Measurements from ENCODE around the gene C4BPB. TPM values are rescaled to one million over a fixed set of nuclear protein-coding genes. Genes with fewer than 3 reads are reported as not detected.
A peak's percentile ranks its signal among the peaks of the same experiment; 100 is the strongest.

The C4BPB gene
- total RNA-seq, 1 experiment from 2014 or later: not detected

DNA sequence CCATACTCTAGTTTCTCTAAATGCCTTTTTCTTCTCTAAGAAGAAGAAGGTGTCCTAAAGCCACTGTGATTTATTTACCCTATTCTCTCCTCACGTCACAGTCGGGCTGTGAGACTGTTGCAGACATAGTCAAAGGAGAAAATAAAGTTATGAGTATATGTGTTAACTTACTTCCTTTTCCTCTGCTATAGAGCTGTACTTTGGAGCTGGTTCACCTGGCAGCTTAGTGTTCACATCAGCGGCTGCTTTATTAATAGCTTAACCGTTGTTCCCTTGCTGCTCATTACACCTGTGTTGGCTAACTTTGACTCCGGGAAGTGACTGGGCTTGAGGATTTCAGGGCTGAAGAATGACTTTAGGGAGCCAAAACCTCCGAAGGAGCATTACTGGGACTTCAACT, 32.0 kb upstream of the C4BPB start:
- no peak overlapping the region for H3K56ac ChIP-seq (ENCODE audit: insufficient read length, low read depth, low read length)
- no peak overlapping the region for H2AFZ ChIP-seq (ENCODE audit: low read length)
- H3K79me2 ChIP-seq (ENCODE audit: insufficient read depth, low read length): no peaks in the 10 kb centered on the region
- no peak overlapping the region for H2BK15ac ChIP-seq (ENCODE audit: low read depth, low read length)
- H4K20me1 ChIP-seq (ENCODE audit: control insufficient read depth, insufficient read depth, insufficient read length): no peaks in the 10 kb centered on the region
- TF ChIP-seq, protein P1, sequence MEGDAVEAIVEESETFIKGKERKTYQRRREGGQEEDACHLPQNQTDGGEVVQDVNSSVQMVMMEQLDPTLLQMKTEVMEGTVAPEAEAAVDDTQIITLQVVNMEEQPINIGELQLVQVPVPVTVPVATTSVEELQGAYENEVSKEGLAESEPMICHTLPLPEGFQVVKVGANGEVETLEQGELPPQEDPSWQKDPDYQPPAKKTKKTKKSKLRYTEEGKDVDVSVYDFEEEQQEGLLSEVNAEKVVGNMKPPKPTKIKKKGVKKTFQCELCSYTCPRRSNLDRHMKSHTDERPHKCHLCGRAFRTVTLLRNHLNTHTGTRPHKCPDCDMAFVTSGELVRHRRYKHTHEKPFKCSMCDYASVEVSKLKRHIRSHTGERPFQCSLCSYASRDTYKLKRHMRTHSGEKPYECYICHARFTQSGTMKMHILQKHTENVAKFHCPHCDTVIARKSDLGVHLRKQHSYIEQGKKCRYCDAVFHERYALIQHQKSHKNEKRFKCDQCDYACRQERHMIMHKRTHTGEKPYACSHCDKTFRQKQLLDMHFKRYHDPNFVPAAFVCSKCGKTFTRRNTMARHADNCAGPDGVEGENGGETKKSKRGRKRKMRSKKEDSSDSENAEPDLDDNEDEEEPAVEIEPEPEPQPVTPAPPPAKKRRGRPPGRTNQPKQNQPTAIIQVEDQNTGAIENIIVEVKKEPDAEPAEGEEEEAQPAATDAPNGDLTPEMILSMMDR (conservative IDR thresholded peaks at IDR 0.05): no peak
- H3K79me1 ChIP-seq (ENCODE audit: insufficient read depth, low read depth, low read length, poor library complexity, severe bottlenecking): no peaks in the 10 kb centered on the region
- peaks cover 17 to 18% of the 10 kb centered on the region in 2 experiments for H3K4me1 Mint-ChIP-seq
- H4K5ac ChIP-seq (ENCODE audit: insufficient read length, low read depth, low read length): no peak overlapping the region
- H4K91ac ChIP-seq (ENCODE audit: insufficient read length, low read depth, low read length): no peak overlapping the region
- no peak overlapping the region for H3K18ac ChIP-seq (ENCODE audit: insufficient read length, low read depth, low read length)
- no peaks in the 10 kb centered on the region for H3K9me3 Mint-ChIP-seq
- H3K4me3 Mint-ChIP-seq: no peak overlapping the region; a peak in 1 of 5 replicates
- H3K14ac ChIP-seq (ENCODE audit: insufficient read depth, low read length): no peak overlapping the region
- no peak overlapping the region for H4K8ac ChIP-seq (replicated peaks; ENCODE audit: insufficient read length, low read depth, low read length)
- no peaks in the 10 kb centered on the region for H3K27me3 ChIP-seq (ENCODE audit: insufficient read depth, low read length)
- H2AK5ac ChIP-seq (ENCODE audit: insufficient read length, low read length): no peak overlapping the region
- no peak overlapping the region for H2BK120ac ChIP-seq (ENCODE audit: low read depth, low read length, poor library complexity, severe bottlenecking)
- peaks cover 7% of the 10 kb centered on the region for H3K23me2 ChIP-seq (ENCODE audit: insufficient read length, low read depth, low read length, poor library complexity, severe bottlenecking)
- no peak overlapping the region for H3K9ac ChIP-seq (ENCODE audit: extremely low read depth, insufficient read length, low read length)
- no CpG with 5 or more reads among the region's 6 CpGs for WGBS (ENCODE audit: extremely low coverage, insufficient read length, low lambda C conversion rate)
- no peaks in the 10 kb centered on the region for H3K9me3 ChIP-seq (ENCODE audit: control insufficient read depth, low read depth, low read length)
- peak overlapping the region in 1 of 3 experiments; percentile 6; a peak in 1 of 7 replicates for H3K27ac Mint-ChIP-seq
- no peak overlapping the region for H2BK12ac ChIP-seq (ENCODE audit: insufficient read length, low read depth, low read length)
- no peak overlapping the region for H2BK20ac ChIP-seq (ENCODE audit: low read depth, low read length, poor library complexity, severe bottlenecking)
- H3K4me2 ChIP-seq (ENCODE audit: insufficient read depth, insufficient read length, low read length): no peak overlapping the region
- H3K4me1 ChIP-seq (ENCODE audit: insufficient read depth, low read length): no peaks in the 10 kb centered on the region
- H2BK5ac ChIP-seq (ENCODE audit: insufficient read length, low read length): no peak overlapping the region
- peaks cover 1% of the 10 kb centered on the region for H3K27me3 Mint-ChIP-seq (ENCODE audit: low read depth)
- no peak overlapping the region for H3K4ac ChIP-seq (ENCODE audit: low read depth, low read length)
- H3K23ac ChIP-seq (ENCODE audit: insufficient read length, low read depth, low read length): no peak overlapping the region
- H3K27ac ChIP-seq (ENCODE audit: insufficient read length, low read depth, low read length): no peak overlapping the region
- H3T11ph ChIP-seq (ENCODE audit: low read length): no peak overlapping the region
- H3K36me3 Mint-ChIP-seq (ENCODE audit: insufficient read depth in 1 of 3, low read depth in 3 of 3): peaks cover 0 to 11% (median 0%) of the 10 kb centered on the region in 3 experiments; a peak in 3 of 7 replicates
- DNase-seq: no peak
